ENCODE data around the gene NFYB.

GRCh38 chr12:104131609-104132008 lies 6.4 kb downstream of the NFYB start:
- TF ChIP-seq TAF1 (IDR thresholded peaks at IDR 0.05; ENCODE audit: borderline replicate concordance, insufficient read depth, low read length) (no peak), POLR2AphosphoS5 (IDR thresholded peaks at IDR 0.05; ENCODE audit: low read depth, low read length) (no peak)

All from PFSK-1 (cell line).